Astrocyte of the cerebellum (primary cell): Measurements from ENCODE around the gene WNT7B.

Experiments
- DNase-seq: peaks from one replicate; pipeline ENCODE4 v3.0.0-alpha.2; 2011; ENCODE audit warnings: low read depth
- H3K4me3 ChIP-seq: 2 replicates; pipeline ENCODE4 v1.5.1; 2011; ENCODE audit warnings: mild to moderate bottlenecking, low read depth, low read length, moderate library complexity
- CTCF ChIP-seq: IDR thresholded peaks from 2 replicates; pipeline ENCODE4 v1.5.1; 2012; ENCODE audit warnings: low read length, low read depth, moderate library complexity, mild to moderate bottlenecking; ENCODE audit errors: missing control alignments
- in situ Hi-C: cut with HindIII; loops from 2 replicates; pipeline ENCODE4 v1.10.0; 2017; ENCODE audit warnings: low sequenced_read_pairs

Gene WNT7B

GRCh38 chr22:45915151-45915550 lies 61.8 kb downstream of the WNT7B start:
- in situ Hi-C loops, result no loop called here
- no peak overlapping the region for H3K4me3 ChIP-seq
- TF ChIP-seq CTCF, result no peak
- DNase-seq, result no peak

- no peak overlapping the region for H3K4me3 ChIP-seq
- in situ Hi-C loops, result no loop called here
- DNase-seq, result no peak
- TF ChIP-seq CTCF, result no peak
These were observed 62.7 kb downstream of the WNT7B start for GRCh38 chr22:45914309-45914708.

- H3K4me3 ChIP-seq, result no peak overlapping the region
- TF ChIP-seq CTCF, result no peak
- in situ Hi-C loops, result no loop called here
- DNase-seq, result no peak
These were observed 64.1 kb downstream of the WNT7B start for GRCh38 chr22:45912910-45913309.

- TF ChIP-seq CTCF, result no peak
- in situ Hi-C loops, result no loop called here
- H3K4me3 ChIP-seq, result no peak overlapping the region
- no peak for DNase-seq
These were observed 65.2 kb downstream of the WNT7B start for GRCh38 chr22:45911601-45912271.

- in situ Hi-C loops, result no loop called here
- no peak for TF ChIP-seq CTCF
- no peak overlapping the region for H3K4me3 ChIP-seq
- no peak for DNase-seq
These were observed 66.0 kb downstream of the WNT7B start for GRCh38 chr22:45910928-45911467.

- no peak overlapping the region for H3K4me3 ChIP-seq
- TF ChIP-seq CTCF, result no peak
- in situ Hi-C loops, result no loop called here
- no peak for DNase-seq
These were observed 68.0 kb downstream of the WNT7B start for GRCh38 chr22:45908961-45909360.
